Inflammatory macrophage (primary cell): Measurements from ENCODE around the gene CD247.
"Not testable (repeated sequence)": the region's sequence is repeated elsewhere in the genome, so short reads cannot be mapped to it uniquely, and the experiment has no call there.

Experiments used
- DNase-seq, 2 donors: peaks; one replicate each; pipeline ENCODE4 v3.0.0-alpha.2; 2020 to 2022
- total RNA-seq, 18 experiments: gene quantifications; one replicate each; lab custom pipeline; 2026; ENCODE audit warnings: mixed read lengths in 6 of 18, inconsistent platforms in 2 of 18; lab: John Stamatoyannopoulos, UW

The CD247 gene
- 0 to 0.31 (median 0.14) reads per million in 18 experiments for total RNA-seq

- DNase-seq = no peak
These were observed at the start of gene CD247 for GRCh38 chr1:167518331-167518700. CD247 (minus strand) TSS chr1:167518529; CDS start chr1:167518465, 64 bp downstream.

GRCh38 chr1:167567663-167568062 lies 49.3 kb upstream of the CD247 start:
- no peak for DNase-seq

- no peak for DNase-seq
These were observed 48.4 kb upstream of the CD247 start for GRCh38 chr1:167566766-167567165.

- DNase-seq = no peak
These were observed 47.6 kb upstream of the CD247 start for GRCh38 chr1:167565922-167566321.

GRCh38 chr1:167564612-167565270 lies 46.4 kb upstream of the CD247 start:
- DNase-seq = no peak

GRCh38 chr1:167563579-167564246 lies 45.4 kb upstream of the CD247 start:
- DNase-seq = peak; percentile 94

- DNase-seq = peak; percentile 62 to 72
These were observed 44.4 kb upstream of the CD247 start for GRCh38 chr1:167562702-167563101.

GRCh38 chr1:167561753-167562152 lies 43.4 kb upstream of the CD247 start:
- no peak for DNase-seq

- peak; percentile 91 to 92 for DNase-seq
These were observed 37.8 kb upstream of the CD247 start for GRCh38 chr1:167555971-167556714.

- not testable (repeated sequence) for DNase-seq
These were observed 36.7 kb upstream of the CD247 start for GRCh38 chr1:167555072-167555471.

GRCh38 chr1:167554028-167554779 lies 35.9 kb upstream of the CD247 start:
- DNase-seq = peak in 1 of 2 donors; percentile 34

GRCh38 chr1:167553136-167554027 lies 35.1 kb upstream of the CD247 start, which contains the start of gene CREG1:
CREG1 (minus strand) TSS chr1:167553762.
- DNase-seq = peak; percentile 96

GRCh38 chr1:167551362-167551761 lies 33.0 kb upstream of the CD247 start:
- DNase-seq = peak; percentile 52 to 59

- DNase-seq = peak; percentile 83 to 94
These were observed 30.0 kb upstream of the CD247 start for GRCh38 chr1:167548059-167548932.

GRCh38 chr1:167546935-167547334 lies 28.6 kb upstream of the CD247 start:
- DNase-seq = no peak

- no peak for DNase-seq
These were observed 27.0 kb upstream of the CD247 start for GRCh38 chr1:167545349-167545748.

- DNase-seq = no peak
These were observed 26.2 kb upstream of the CD247 start for GRCh38 chr1:167544447-167545093.

GRCh38 chr1:167543199-167543990 lies 25.1 kb upstream of the CD247 start:
- DNase-seq = no peak
